OCI-LY1 (cell line): ENCODE measurements around the gene UNC5B.

Source experiments
- H2AFZ ChIP-seq: fragments of 200-600 bp; sonication (generic), shearing (Covaris generic); 2 replicates; pipeline ENCODE4 v1.6.0; 2014; ENCODE audit warnings: antibody characterized with exemption, mild to moderate bottlenecking, low read length
- H3F3A ChIP-seq: fragments of 200-600 bp; sonication (generic), shearing (Covaris generic); 2 replicates; pipeline ENCODE4 v1.6.0; 2014; ENCODE audit warnings: mild to moderate bottlenecking, antibody characterized with exemption, low read length, moderate library complexity; ENCODE audit not compliant: insufficient read depth
- H3K27ac ChIP-seq: fragments of 200-600 bp; sonication (generic); 2 replicates; pipeline ENCODE4 v1.5.1; 2014; ENCODE audit warnings: low read length, mixed run types, mild to moderate bottlenecking, low read depth; ENCODE audit not compliant: poor library complexity, severe bottlenecking
- H3K27me3 ChIP-seq: fragments of 200-600 bp; sonication (generic); 2 replicates; pipeline ENCODE4 v1.6.0; 2014; ENCODE audit warnings: antibody characterized with exemption, mild to moderate bottlenecking, low read length, moderate library complexity; ENCODE audit not compliant: insufficient read depth
- H3K36me3 ChIP-seq: fragments of 200-600 bp; sonication (generic); 2 replicates; pipeline ENCODE4 v1.6.1; 2014; ENCODE audit warnings: mild to moderate bottlenecking, antibody characterized with exemption, low read length, moderate library complexity, mixed read lengths; ENCODE audit not compliant: insufficient read depth
- H3K4me1 ChIP-seq: fragments of 200-600 bp; sonication (generic); 2 replicates; pipeline ENCODE4 v1.5.1; 2014; ENCODE audit warnings: mild to moderate bottlenecking, low read length, moderate library complexity; ENCODE audit not compliant: insufficient read depth, severe bottlenecking
- H3K4me2 ChIP-seq: fragments of 200-600 bp; sonication (generic), shearing (Covaris generic); 2 replicates; pipeline ENCODE4 v1.6.1; 2014; ENCODE audit warnings: low read length
- H3K4me3 ChIP-seq: fragments of 200-600 bp; sonication (generic); 2 replicates; pipeline ENCODE4 v1.5.1; 2014; ENCODE audit warnings: low read length, low read depth, mild to moderate bottlenecking, mixed read lengths; ENCODE audit not compliant: poor library complexity, severe bottlenecking
- H3K79me2 ChIP-seq: fragments of 200-600 bp; shearing (Covaris generic); 2 replicates; pipeline ENCODE4 v1.6.1; 2016; ENCODE audit warnings: mixed run types, low read length, mixed read lengths; ENCODE audit not compliant: insufficient read depth
- H3K9ac ChIP-seq: fragments of 200-600 bp; sonication (generic), shearing (Covaris generic); 2 replicates; pipeline ENCODE4 v1.6.1; 2014; ENCODE audit warnings: mild to moderate bottlenecking, low read length, mixed read lengths
- H3K9me2 ChIP-seq: fragments of 200-600 bp; sonication (generic), shearing (Covaris generic); 2 replicates; pipeline ENCODE4 v1.6.1; 2014; ENCODE audit warnings: low read depth, mild to moderate bottlenecking, low read length, mixed read lengths
- H3K9me3 ChIP-seq: fragments of 200-600 bp; shearing (Covaris generic); 2 replicates; pipeline ENCODE4 v1.6.1; 2014; ENCODE audit warnings: low read length, mixed read lengths
- H4K20me1 ChIP-seq: fragments of 200-600 bp; sonication (generic), shearing (Covaris generic); 2 replicates; pipeline ENCODE4 v1.6.0; 2016; ENCODE audit warnings: mild to moderate bottlenecking, low read length; ENCODE audit not compliant: insufficient read depth
- CTCF ChIP-seq: fragments of 200-600 bp; sonication (generic), shearing (Covaris generic); IDR thresholded peaks from 2 replicates; pipeline ENCODE4 v1.5.1; 2017; ENCODE audit warnings: mild to moderate bottlenecking, antibody characterized with exemption, low read length, moderate library complexity, mixed read lengths
- EZH2 ChIP-seq: fragments of 200-600 bp; sonication (generic), shearing (Covaris generic); IDR thresholded peaks from 2 replicates; pipeline ENCODE4 v1.8.0; 2017; ENCODE audit warnings: borderline replicate concordance, mixed run types, mild to moderate bottlenecking, antibody characterized with exemption, low read length, moderate library complexity, mixed read lengths

The UNC5B gene

GRCh38 chr10:71235808-71236207 is 23.4 kb downstream of the UNC5B start:
- no peak overlapping the region for H2AFZ ChIP-seq
- no peaks in the 10 kb centered on the region for H3K9me2 ChIP-seq
- no peak overlapping the region for H3K4me2 ChIP-seq
- no peaks in the 10 kb centered on the region for H3K27me3 ChIP-seq
- H3K27ac ChIP-seq: no peak overlapping the region
- no peaks in the 10 kb centered on the region for H3F3A ChIP-seq
- H3K36me3 ChIP-seq: no peaks in the 10 kb centered on the region
- H3K9me3 ChIP-seq: no peaks in the 10 kb centered on the region
- H3K4me1 ChIP-seq: no peaks in the 10 kb centered on the region
- TF ChIP-seq CTCF (no peak), EZH2 (no peak)
- no peak overlapping the region for H3K4me3 ChIP-seq
- H3K9ac ChIP-seq: no peak overlapping the region
- H4K20me1 ChIP-seq: no peaks in the 10 kb centered on the region
- H3K79me2 ChIP-seq: no peaks in the 10 kb centered on the region

- Histone ChIP-seq H3K4me2 (no peak overlapping the region), H4K20me1 (no peaks in the 10 kb centered on the region), H3K9me2 (no peaks in the 10 kb centered on the region), H3K9me3 (no peaks in the 10 kb centered on the region), H3F3A (no peaks in the 10 kb centered on the region), H3K27ac (no peak overlapping the region), H3K9ac (no peak overlapping the region), H3K79me2 (no peaks in the 10 kb centered on the region), H3K27me3 (no peaks in the 10 kb centered on the region), H3K4me3 (no peak overlapping the region), H3K4me1 (no peaks in the 10 kb centered on the region), H3K36me3 (no peaks in the 10 kb centered on the region), H2AFZ (no peak overlapping the region)
- TF ChIP-seq CTCF (no peak), EZH2 (no peak)
Measured at GRCh38 chr10:71236286-71236685, 23.9 kb downstream of the UNC5B start.

- Histone ChIP-seq H3K9me3 (no peaks in the 10 kb centered on the region), H3K9me2 (no peaks in the 10 kb centered on the region), H3K27me3 (no peaks in the 10 kb centered on the region), H3K36me3 (no peaks in the 10 kb centered on the region), H3K9ac (no peak overlapping the region), H3K4me3 (no peak overlapping the region), H3F3A (no peaks in the 10 kb centered on the region), H4K20me1 (no peaks in the 10 kb centered on the region), H3K27ac (no peak overlapping the region), H2AFZ (no peak overlapping the region), H3K79me2 (no peaks in the 10 kb centered on the region), H3K4me1 (no peaks in the 10 kb centered on the region), H3K4me2 (no peak overlapping the region)
- TF ChIP-seq CTCF (no peak), EZH2 (no peak)
Measured at GRCh38 chr10:71236822-71237682, 24.7 kb downstream of the UNC5B start.
